Sigmoid colon (tissue), 4 donors: ENCODE data around the gene ERP27.
A peak's percentile ranks its signal among the peaks of the same experiment; 100 is the strongest.

Source experiments
- EP300 ChIP-seq, 4 donors: sonication (generic); formaldehyde crosslinking; IDR thresholded peaks; one replicate each; pipeline ENCODE4 v1.6.1; 2017; ENCODE audit warnings: antibody characterized with exemption in 4 of 4
- POLR2A ChIP-seq, 2 donors: fragments of 450-650 bp; IDR thresholded peaks; one replicate each; pipeline ENCODE4 v1.6.1; 2016; ENCODE audit warnings: antibody characterized with exemption in 2 of 2, mild to moderate bottlenecking in 2 of 2, moderate library complexity in 2 of 2
- POLR2AphosphoS5 ChIP-seq, 4 donors: sonication (generic); formaldehyde crosslinking; IDR thresholded peaks; one replicate each; pipeline ENCODE4 v1.6.1; 2017; ENCODE audit warnings: antibody characterized with exemption in 4 of 4
- TF ChIP-seq, protein P1 (sequence below), 4 experiments: fragments of 450-650 bp in 3 of 4; fragments of 200-600 bp in 1 of 4; IDR thresholded peaks; one replicate each; pipeline ENCODE4 v1.5.1; 2016 to 2019; ENCODE audit warnings: antibody characterized with exemption in 4 of 4, mild to moderate bottlenecking in 3 of 4, moderate library complexity in 2 of 4

GRCh38 chr12:14892726-14893505 lies 45.4 kb downstream of the ERP27 start:
- TF ChIP-seq EP300 (IDR thresholded peaks at IDR 0.05) (no peak), POLR2AphosphoS5 (IDR thresholded peaks at IDR 0.05) (peak in 3 of 4 donors; percentile 18 to 42 (median 38)), POLR2A (IDR thresholded peaks at IDR 0.05) (no peak)
- TF ChIP-seq, protein P1, sequence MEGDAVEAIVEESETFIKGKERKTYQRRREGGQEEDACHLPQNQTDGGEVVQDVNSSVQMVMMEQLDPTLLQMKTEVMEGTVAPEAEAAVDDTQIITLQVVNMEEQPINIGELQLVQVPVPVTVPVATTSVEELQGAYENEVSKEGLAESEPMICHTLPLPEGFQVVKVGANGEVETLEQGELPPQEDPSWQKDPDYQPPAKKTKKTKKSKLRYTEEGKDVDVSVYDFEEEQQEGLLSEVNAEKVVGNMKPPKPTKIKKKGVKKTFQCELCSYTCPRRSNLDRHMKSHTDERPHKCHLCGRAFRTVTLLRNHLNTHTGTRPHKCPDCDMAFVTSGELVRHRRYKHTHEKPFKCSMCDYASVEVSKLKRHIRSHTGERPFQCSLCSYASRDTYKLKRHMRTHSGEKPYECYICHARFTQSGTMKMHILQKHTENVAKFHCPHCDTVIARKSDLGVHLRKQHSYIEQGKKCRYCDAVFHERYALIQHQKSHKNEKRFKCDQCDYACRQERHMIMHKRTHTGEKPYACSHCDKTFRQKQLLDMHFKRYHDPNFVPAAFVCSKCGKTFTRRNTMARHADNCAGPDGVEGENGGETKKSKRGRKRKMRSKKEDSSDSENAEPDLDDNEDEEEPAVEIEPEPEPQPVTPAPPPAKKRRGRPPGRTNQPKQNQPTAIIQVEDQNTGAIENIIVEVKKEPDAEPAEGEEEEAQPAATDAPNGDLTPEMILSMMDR (IDR thresholded peaks at IDR 0.05) = no peak
